Parietal lobe (tissue), 1 donor: ENCODE results near the gene C6orf89. TPM values are rescaled to one million over a fixed set of nuclear protein-coding genes. Genes with fewer than 3 reads are reported as not detected.

ENCODE experiments used
- total RNA-seq: library from RNA; depleted of rRNA; stranded (reverse); fragments of >200 nt; gene quantifications from one replicate; pipeline ENCODE4 v1.2.3, GENCODE V29; 2014

The C6orf89 gene, protein sequence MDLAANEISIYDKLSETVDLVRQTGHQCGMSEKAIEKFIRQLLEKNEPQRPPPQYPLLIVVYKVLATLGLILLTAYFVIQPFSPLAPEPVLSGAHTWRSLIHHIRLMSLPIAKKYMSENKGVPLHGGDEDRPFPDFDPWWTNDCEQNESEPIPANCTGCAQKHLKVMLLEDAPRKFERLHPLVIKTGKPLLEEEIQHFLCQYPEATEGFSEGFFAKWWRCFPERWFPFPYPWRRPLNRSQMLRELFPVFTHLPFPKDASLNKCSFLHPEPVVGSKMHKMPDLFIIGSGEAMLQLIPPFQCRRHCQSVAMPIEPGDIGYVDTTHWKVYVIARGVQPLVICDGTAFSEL
- 34.1 TPM for total RNA-seq

DNA sequence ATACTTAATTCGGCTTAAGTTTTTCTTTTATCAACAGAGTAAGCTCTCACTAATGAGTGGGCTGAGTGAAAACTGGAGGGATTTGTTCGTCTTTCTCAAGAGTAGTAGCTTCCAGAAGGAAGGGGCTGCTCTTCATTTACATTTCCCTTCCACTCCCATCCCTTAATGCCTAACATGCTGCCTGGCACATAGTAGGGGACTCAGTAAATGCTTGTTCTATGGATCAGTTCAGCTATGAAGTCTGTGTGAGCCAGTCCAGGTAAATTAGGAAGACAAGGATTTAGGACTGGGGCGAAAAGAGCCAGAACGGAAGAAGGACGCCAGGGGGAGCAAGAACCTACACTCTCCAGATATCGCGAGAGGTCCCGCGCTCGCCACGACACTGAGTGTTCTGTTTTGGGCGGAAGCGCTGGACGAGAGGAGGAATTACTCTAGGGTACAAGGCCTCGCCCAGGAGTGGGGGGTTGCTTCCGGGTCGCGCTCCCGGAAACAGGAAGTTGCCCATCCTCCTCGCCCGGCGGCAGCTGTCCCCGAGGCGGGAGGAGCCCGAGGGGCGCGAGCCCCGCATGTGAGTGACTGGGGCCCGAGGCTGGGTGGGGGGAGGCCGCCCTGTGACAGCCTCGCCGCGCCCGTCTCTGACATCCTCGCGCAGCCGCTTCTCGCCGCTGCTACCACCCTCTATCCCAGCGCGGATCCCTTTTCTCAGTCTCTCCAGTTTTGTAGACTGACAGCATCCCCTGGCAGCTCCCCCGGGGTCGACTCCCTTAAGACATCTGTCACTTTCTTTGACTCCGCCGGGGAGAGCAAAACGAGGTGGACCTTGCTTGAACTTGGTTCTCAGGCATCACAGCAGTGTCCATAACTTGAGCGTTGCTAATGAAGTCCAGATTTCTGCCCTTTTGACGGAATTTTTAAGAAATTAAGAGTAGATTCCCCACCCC, at the start of gene C6orf89:
Gene C6orf89 (plus strand): TSS at position 492 of the 941 bp plus-strand sequence. CDS start 13,493 bp downstream, outside the sequence.

DNA sequence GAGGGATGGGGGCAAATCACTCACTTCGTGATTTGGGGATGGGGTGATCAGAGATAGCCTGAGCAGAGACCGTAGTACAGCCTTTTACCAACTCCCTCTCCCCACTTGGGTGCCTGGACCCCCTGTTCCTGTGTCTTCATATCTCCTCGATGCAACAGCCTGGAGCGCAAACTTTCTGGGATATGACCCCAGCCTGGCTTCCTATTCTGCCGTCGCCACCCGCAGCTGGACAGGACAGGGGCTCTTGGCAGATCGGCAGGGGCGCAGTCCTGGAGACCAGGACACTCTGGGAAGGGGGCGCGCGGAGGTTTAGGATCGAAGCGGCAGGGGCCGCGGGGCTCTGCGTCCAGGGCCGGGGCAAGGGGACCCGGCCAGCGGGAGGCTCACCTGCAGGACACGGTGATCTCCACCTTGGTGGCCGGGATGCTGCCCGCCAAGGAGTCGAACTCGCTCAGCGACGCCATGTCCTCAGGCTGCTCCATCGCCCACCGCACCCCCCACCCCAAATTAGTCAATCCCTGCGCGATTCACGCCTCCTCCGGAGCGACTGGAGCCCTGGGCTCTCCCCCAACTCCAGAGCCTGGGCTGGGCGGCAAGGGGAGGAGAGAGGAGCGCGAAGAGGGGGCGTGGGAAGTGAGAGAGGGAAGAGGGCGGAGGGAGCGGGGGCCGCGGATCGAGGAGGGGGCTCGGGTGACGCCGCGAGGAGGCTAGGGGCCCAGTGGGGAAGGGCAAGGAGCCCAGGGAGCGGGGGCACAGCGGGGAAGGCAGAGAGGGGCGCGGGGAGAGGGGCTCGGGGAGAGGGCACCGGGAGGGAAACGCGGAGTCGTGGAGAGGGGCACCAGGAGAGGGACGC, 46.6 kb upstream of the C6orf89 start, which contains the start of gene CPNE5:
Gene CPNE5 (minus strand): TSS at position 549 of the 853 bp plus-strand sequence. CDS start 67 bp downstream, at position 482.

DNA sequence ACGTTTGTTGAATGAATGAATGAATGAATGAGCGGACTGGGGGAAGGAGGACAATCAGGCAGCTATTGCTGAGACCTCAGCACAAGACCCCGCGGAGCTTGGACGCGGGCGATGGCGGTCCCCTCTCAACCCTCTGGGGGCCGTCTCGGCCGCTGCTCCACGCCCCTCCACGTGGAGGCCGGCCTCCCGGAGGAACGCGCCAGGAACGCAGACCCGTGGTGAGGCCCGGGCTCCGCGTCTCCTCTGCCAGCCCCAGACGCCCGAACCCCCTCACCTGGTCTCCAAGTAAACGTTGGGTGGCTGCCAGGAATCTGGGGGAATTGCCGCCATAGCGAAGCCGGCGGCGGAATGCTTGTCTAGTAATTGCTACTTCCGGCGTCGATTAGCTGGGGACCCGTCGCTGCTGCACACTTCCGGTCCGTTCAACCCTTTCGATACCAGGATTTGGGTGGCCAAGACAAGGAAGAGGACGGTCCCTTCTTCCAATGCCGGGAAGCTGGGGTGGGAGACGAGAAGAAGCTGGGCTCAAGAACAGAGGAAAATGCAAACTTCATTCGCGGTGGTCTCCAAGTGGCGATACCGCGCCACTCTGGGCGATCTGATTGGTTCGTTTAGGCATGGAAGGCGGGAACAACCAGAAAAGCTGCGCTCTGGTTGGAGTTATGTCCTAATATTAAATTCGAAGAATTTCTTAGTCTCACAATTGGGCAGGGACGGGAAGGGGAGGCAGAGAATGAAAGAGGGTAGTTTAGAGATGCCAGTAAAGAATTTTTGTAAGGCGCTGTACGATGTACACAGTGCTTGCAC, 11.1 kb upstream of the C6orf89 start, which contains the start of gene PPIL1:
Gene PPIL1 (minus strand): TSS at position 361 of the 807 bp plus-strand sequence. CDS start 31 bp downstream, at position 330.

DNA sequence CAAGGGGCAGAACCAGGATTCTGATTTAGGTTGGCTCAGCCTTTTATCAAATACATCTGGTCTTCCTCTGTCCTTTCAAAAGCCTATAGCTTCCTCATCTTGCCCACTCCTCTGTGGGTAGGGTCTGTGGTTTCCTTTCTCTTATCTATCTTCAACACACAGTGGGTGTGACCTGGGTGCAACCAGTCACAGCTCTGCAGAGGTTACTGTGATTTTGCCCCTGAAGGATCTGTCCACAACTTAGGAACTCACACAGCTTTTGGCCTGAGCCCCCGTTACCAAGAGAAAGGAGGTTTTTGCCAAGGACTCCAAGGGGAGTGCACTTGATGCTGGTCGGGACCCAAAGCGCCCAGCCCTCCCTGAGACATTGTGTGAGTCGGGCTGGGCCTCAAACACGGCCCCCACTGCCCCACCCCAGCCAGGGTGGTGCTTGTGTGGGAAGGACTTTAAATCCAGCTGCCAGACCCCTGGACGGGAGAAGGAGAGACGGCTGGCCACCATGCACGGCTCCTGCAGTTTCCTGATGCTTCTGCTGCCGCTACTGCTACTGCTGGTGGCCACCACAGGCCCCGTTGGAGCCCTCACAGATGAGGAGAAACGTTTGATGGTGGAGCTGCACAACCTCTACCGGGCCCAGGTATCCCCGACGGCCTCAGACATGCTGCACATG, 68.6 kb downstream of the C6orf89 start, which contains the start of gene PI16:
Gene PI16 (plus strand): TSS at position 477 of the 670 bp plus-strand sequence. CDS start 23 bp downstream, at position 500.

Other genes with a start within 250 kb of the C6orf89 start
- gene CDKN1A, start 207.2 kb upstream of the C6orf89 start, total RNA-seq, result 1.3 TPM
- not detected for gene RAB44, start 188.1 kb upstream of the C6orf89 start, total RNA-seq
- 15.3 TPM for gene CPNE5, start 46.5 kb upstream of the C6orf89 start, total RNA-seq
- gene PPIL1, start 11.1 kb upstream of the C6orf89 start, total RNA-seq, result 30.7 TPM
- not detected for gene PI16, start 68.8 kb downstream of the C6orf89 start, total RNA-seq
- gene MTCH1, start 100.2 kb downstream of the C6orf89 start, total RNA-seq, result 126 TPM
- gene FGD2, start 119.7 kb downstream of the C6orf89 start, total RNA-seq, result 2.2 TPM